K562 (cell line): ENCODE measurements around the gene RYR3. TPM values are rescaled to one million over a fixed set of nuclear protein-coding genes. Genes with fewer than 3 reads are reported as not detected.

Experiments
- CHD7 ChIP-seq: fragments of 200-600 bp; sonication (generic); IDR thresholded peaks from one replicate; pipeline ENCODE4 v1.6.1; 2012; ENCODE audit warnings: mild to moderate bottlenecking, low read depth, low read length, inconsistent platforms
- SAP30 ChIP-seq: fragments of 200-600 bp; sonication (generic); IDR thresholded peaks from 2 replicates; pipeline ENCODE4 v1.6.1; 2012; ENCODE audit warnings: borderline replicate concordance, low read depth, mild to moderate bottlenecking, moderate library complexity, low read length, control low read depth, inconsistent platforms; ENCODE audit not compliant: insufficient read depth, poor library complexity, severe bottlenecking
- polyA plus RNA-seq, 8 experiments: library from polyadenylated mRNA; depleted of rRNA in 4 of 8; stranded (reverse) in 5 of 8; unstranded in 3 of 8; fragments of >200 nt; fragmentation: Nextera tagmentation in 2 of 8; fragmentation: Illumina TruSeq in 1 of 8; extraction: Ambion mirVana in 2 of 8; extraction: Trizol in 1 of 8; gene quantifications; 2 replicates each; pipeline versions ENCODE4 v1.2.1 to v1.2.3, GENCODE V29; 2011 to 2014; ENCODE audit warnings: inconsistent platforms in 1 of 8, missing spikeins in 1 of 8
- total RNA-seq, 7 experiments: library from RNA; depleted of rRNA in 6 of 7; stranded (reverse); fragments of >200 nt in 6 of 7; fragmentation: Illumina TruSeq in 2 of 7; extraction: Trizol in 2 of 7; gene quantifications; 2 replicates each; pipeline versions ENCODE4 v1.2.1 to v1.2.3, GENCODE V29; 2011 to 2021; ENCODE audit warnings: low replicate concordance in 1 of 7

RYR3 gene
- total and polyA plus RNA-seq, 9 of the 15 experiments (the other 6 are each of a cell fraction or from before 2014, with no cell fraction given), result 0.04 TPM; not detected in 8

- TF ChIP-seq CHD7 (no peak), SAP30 (no peak)
Observed at GRCh38 chr15:33375236-33375635, 64.5 kb downstream of the RYR3 start (continued).
